ENCODE results near the gene EXOC4.

GRCh38 chr7:133693281-133693680, 440.4 kb downstream of the EXOC4 start:
- TF ChIP-seq CTCF (IDR thresholded peaks at IDR 0.05) (no peak), POLR2A (IDR thresholded peaks at IDR 0.05) (no peak)

All from lower leg skin (tissue), 3 donors.